Lower leg skin (tissue), 3 donors: ENCODE results near the gene SERBP1.

Experiments
- POLR2A ChIP-seq, 2 donors: fragments of 450-650 bp; IDR thresholded peaks; one replicate each; pipeline ENCODE4 v1.6.1; 2016 to 2017; ENCODE audit warnings: antibody characterized with exemption in 2 of 2, mild to moderate bottlenecking in 1 of 2, moderate library complexity in 1 of 2
- TF ChIP-seq, protein P1 (sequence below), 3 donors: fragments of 450-650 bp; IDR thresholded peaks; one replicate each; pipeline ENCODE4 v1.5.1; 2016; ENCODE audit warnings: antibody characterized with exemption in 3 of 3, mild to moderate bottlenecking in 3 of 3, moderate library complexity in 2 of 3

DNA sequence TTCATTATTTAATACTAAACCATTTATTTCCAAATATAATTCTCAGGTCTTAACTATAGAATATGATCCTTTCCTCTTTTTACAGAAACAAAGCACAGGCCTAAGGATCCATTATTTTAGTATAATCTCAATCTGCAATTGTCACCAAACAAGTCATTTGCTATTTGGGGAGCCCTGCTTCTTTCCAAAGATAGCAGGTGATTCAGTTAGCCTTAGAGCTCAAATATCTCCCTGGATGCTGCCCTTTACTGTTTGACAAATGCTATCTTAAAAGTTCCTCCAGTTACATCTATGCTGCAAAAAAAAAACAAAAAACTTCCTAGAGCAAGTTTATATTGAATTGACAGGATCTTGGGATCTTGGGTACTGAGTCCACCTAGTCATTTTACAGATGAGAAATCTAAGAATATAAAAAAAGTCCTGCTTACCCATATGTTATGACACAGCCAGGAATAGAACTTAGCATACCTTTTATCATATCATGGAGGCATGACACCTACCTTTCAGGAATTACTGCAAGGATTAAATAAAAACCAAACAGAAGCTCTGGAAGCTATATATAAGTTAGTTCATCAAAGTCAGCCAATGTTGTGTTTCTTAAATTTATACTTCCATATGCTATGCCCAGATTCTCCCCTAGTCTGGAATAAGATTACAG lies 9.2 kb downstream of the SERBP1 start:
- TF ChIP-seq, protein P1, sequence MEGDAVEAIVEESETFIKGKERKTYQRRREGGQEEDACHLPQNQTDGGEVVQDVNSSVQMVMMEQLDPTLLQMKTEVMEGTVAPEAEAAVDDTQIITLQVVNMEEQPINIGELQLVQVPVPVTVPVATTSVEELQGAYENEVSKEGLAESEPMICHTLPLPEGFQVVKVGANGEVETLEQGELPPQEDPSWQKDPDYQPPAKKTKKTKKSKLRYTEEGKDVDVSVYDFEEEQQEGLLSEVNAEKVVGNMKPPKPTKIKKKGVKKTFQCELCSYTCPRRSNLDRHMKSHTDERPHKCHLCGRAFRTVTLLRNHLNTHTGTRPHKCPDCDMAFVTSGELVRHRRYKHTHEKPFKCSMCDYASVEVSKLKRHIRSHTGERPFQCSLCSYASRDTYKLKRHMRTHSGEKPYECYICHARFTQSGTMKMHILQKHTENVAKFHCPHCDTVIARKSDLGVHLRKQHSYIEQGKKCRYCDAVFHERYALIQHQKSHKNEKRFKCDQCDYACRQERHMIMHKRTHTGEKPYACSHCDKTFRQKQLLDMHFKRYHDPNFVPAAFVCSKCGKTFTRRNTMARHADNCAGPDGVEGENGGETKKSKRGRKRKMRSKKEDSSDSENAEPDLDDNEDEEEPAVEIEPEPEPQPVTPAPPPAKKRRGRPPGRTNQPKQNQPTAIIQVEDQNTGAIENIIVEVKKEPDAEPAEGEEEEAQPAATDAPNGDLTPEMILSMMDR (IDR thresholded peaks at IDR 0.05) = no peak
- TF ChIP-seq POLR2A (IDR thresholded peaks at IDR 0.05) = no peak
